Endodermal cell (in vitro differentiated cells): ENCODE results near the gene NYNRIN. TPM values are rescaled to one million over a fixed set of nuclear protein-coding genes. Genes with fewer than 3 reads are reported as not detected.

Experiments
- DNase-seq: peaks from one replicate; pipeline ENCODE4 v3.0.0-alpha.2; 2017
- H3K27ac ChIP-seq: 2 replicates; pipeline ENCODE4 v1.5.1; 2013; ENCODE audit warnings: mild to moderate bottlenecking, low read depth, low read length, moderate library complexity
- H3K27me3 ChIP-seq: 2 replicates; pipeline ENCODE4 v1.6.1; 2013; ENCODE audit warnings: mild to moderate bottlenecking, low read length, moderate library complexity; ENCODE audit not compliant: insufficient read depth, control insufficient read depth, poor library complexity, severe bottlenecking
- H3K36me3 ChIP-seq: 2 replicates; pipeline ENCODE4 v1.7.0; 2013; ENCODE audit warnings: mild to moderate bottlenecking, low read length, moderate library complexity; ENCODE audit not compliant: control insufficient read depth, insufficient read depth
- H3K4me1 ChIP-seq: one replicate; pipeline ENCODE4 v1.7.0; 2013; ENCODE audit warnings: low read length; ENCODE audit not compliant: control insufficient read depth, insufficient read depth
- H3K4me3 ChIP-seq: 2 replicates; pipeline ENCODE4 v1.5.1; 2013; ENCODE audit warnings: mild to moderate bottlenecking, low read length, moderate library complexity
- H3K9ac ChIP-seq: 2 replicates; pipeline ENCODE4 v1.6.1; 2013; ENCODE audit warnings: mild to moderate bottlenecking, low read length, moderate library complexity; ENCODE audit not compliant: poor library complexity, severe bottlenecking; ENCODE audit errors: extremely low read depth
- H3K9me3 ChIP-seq: 2 replicates; pipeline ENCODE4 v1.6.1; 2013; ENCODE audit warnings: mild to moderate bottlenecking, low read length, moderate library complexity; ENCODE audit not compliant: control insufficient read depth
- H3K27ac Mint-ChIP-seq: 2 replicates; pipeline ENCODE4 v1.8.0; 2020; ENCODE audit warnings: mixed read lengths
- H3K27me3 Mint-ChIP-seq: 2 replicates; pipeline ENCODE4 v1.8.0; 2021; ENCODE audit warnings: mild to moderate bottlenecking, mixed read lengths; ENCODE audit not compliant: insufficient read depth
- H3K36me3 Mint-ChIP-seq: 2 replicates; pipeline ENCODE4 v1.8.0; 2020; ENCODE audit warnings: low read depth, mixed read lengths
- H3K4me1 Mint-ChIP-seq: 2 replicates; pipeline ENCODE4 v1.8.0; 2020; ENCODE audit warnings: mixed read lengths
- H3K4me3 Mint-ChIP-seq: 2 replicates; pipeline ENCODE4 v1.8.0; 2020; ENCODE audit warnings: mild to moderate bottlenecking, moderate library complexity, mixed read lengths
- H3K9me3 Mint-ChIP-seq: 2 replicates; pipeline ENCODE4 v1.8.0; 2020; ENCODE audit warnings: mild to moderate bottlenecking, mixed read lengths
- WGBS, 2 experiments: methylation state at CpG; one replicate each; pipeline versions ENCODE4 v1.1.5 to v1.1.7; 2013; ENCODE audit warnings: missing lambda C conversion rate in 2 of 2, mixed read lengths in 1 of 2; ENCODE audit not compliant: insufficient coverage in 1 of 2, insufficient read length in 1 of 2; 5-methylcytosine and 5-hydroxymethylcytosine counted together
- total RNA-seq, 2 donors: library from RNA; stranded (reverse); fragmentation: NEBNext Ultra II Directional in 1 of 2; extraction: Animal tissue kit (Norgen Biotek cat#: 25700) in 1 of 2; gene quantifications; 2 replicates in 1 of 2; 3 replicates in 1 of 2; pipeline ENCODE4 v1.2.1, GENCODE V29; 2021
- TF ChIP-seq, protein P1 (sequence below): fragments of 200-600 bp; sonication (generic); conservative IDR thresholded peaks from 2 replicates; pipeline ENCODE4 v1.5.0; 2021; ENCODE audit warnings: antibody characterized with exemption, mild to moderate bottlenecking

Gene NYNRIN
- total RNA-seq, 2 donors from 2014 or later: 19.5 to 19.7 TPM

DNA sequence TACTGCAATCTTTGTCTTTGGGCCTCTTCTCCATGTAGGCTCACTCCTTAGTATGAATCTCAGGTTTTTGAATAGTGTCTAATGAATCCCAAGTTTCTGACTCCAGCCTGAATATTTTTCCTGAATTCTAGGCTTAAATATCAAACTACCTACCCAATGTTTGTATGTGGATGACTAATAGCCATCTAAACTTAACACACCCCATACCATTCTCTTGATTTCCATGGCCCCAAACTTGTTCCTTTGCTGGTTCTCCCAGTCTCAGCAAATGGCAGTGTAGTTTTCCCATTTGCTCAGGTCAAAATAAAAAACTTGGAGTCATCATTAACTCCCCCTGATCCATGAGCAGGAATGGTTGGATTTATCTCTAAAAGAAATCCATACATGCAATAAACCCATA is 62.5 kb downstream of the NYNRIN start:
- peaks cover 9% of the 10 kb centered on the region for H3K9me3 ChIP-seq
- Mint-ChIP-seq H3K27me3 (peaks cover 1% of the 10 kb centered on the region), H3K4me3 (no peak overlapping the region), H3K27ac (no peak overlapping the region), H3K9me3 (peaks cover 7% of the 10 kb centered on the region), H3K4me1 (no peaks in the 10 kb centered on the region), H3K36me3 (peaks cover 8% of the 10 kb centered on the region)
- TF ChIP-seq, protein P1, sequence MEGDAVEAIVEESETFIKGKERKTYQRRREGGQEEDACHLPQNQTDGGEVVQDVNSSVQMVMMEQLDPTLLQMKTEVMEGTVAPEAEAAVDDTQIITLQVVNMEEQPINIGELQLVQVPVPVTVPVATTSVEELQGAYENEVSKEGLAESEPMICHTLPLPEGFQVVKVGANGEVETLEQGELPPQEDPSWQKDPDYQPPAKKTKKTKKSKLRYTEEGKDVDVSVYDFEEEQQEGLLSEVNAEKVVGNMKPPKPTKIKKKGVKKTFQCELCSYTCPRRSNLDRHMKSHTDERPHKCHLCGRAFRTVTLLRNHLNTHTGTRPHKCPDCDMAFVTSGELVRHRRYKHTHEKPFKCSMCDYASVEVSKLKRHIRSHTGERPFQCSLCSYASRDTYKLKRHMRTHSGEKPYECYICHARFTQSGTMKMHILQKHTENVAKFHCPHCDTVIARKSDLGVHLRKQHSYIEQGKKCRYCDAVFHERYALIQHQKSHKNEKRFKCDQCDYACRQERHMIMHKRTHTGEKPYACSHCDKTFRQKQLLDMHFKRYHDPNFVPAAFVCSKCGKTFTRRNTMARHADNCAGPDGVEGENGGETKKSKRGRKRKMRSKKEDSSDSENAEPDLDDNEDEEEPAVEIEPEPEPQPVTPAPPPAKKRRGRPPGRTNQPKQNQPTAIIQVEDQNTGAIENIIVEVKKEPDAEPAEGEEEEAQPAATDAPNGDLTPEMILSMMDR: no peak
- no peak for DNase-seq
- no peak overlapping the region for H3K9ac ChIP-seq
- no peak overlapping the region for H3K27ac ChIP-seq
- H3K4me3 ChIP-seq: no peak overlapping the region
- H3K4me1 ChIP-seq: no peaks in the 10 kb centered on the region
- no peaks in the 10 kb centered on the region for H3K36me3 ChIP-seq
- H3K27me3 ChIP-seq: no peaks in the 10 kb centered on the region

GRCh38 chr14:24463017-24463883 is 64.4 kb downstream of the NYNRIN start:
- Histone ChIP-seq H3K4me1 (no peaks in the 10 kb centered on the region), H3K27ac (no peak overlapping the region), H3K9me3 (no peaks in the 10 kb centered on the region), H3K9ac (no peak overlapping the region), H3K4me3 (no peak overlapping the region), H3K36me3 (no peaks in the 10 kb centered on the region), H3K27me3 (no peaks in the 10 kb centered on the region)
- Mint-ChIP-seq H3K4me1 (no peaks in the 10 kb centered on the region), H3K4me3 (no peak overlapping the region), H3K27me3 (no peaks in the 10 kb centered on the region), H3K27ac (no peak overlapping the region), H3K9me3 (no peaks in the 10 kb centered on the region), H3K36me3 (no peaks in the 10 kb centered on the region)
- 33 to 58% methylated on average over 3 to 5 of the region's 5 CpGs for WGBS, 2 experiments
- TF ChIP-seq, protein P1: no peak
- no peak for DNase-seq

- TF ChIP-seq, protein P1: no peak
- H3K9ac ChIP-seq: no peak overlapping the region
- no peaks in the 10 kb centered on the region for H3K27me3 ChIP-seq
- H3K36me3 ChIP-seq: no peaks in the 10 kb centered on the region
- Mint-ChIP-seq H3K4me3 (no peak overlapping the region), H3K27ac (no peak overlapping the region), H3K9me3 (no peaks in the 10 kb centered on the region), H3K36me3 (no peaks in the 10 kb centered on the region), H3K27me3 (no peaks in the 10 kb centered on the region), H3K4me1 (no peaks in the 10 kb centered on the region)
- no peaks in the 10 kb centered on the region for H3K9me3 ChIP-seq
- H3K4me3 ChIP-seq: no peak overlapping the region
- 70 to 94% methylated on average over 2 to 4 of the region's 4 CpGs for WGBS, 2 experiments
- no peak for DNase-seq
- no peaks in the 10 kb centered on the region for H3K4me1 ChIP-seq
- H3K27ac ChIP-seq: no peak overlapping the region
These were observed 65.3 kb downstream of the NYNRIN start for GRCh38 chr14:24463884-24464785.
